GM23338 (cell line): ENCODE measurements around the gene CCDC146. TPM values are rescaled to one million over a fixed set of nuclear protein-coding genes. Genes with fewer than 3 reads are reported as not detected.
A peak's percentile ranks its signal among the peaks of the same experiment; 100 is the strongest.
"Not testable (repeated sequence)": the region's sequence is repeated elsewhere in the genome, so short reads cannot be mapped to it uniquely, and the experiment has no call there.

Experiments used
- ATAC-seq: fragments of 200-7000 bp; cut with Tn5 transposase; 3 replicates; pipeline ENCODE4 v1.9.1; 2020
- DNase-seq: peaks from one replicate; pipeline ENCODE4 v3.0.0-alpha.2; 2015; ENCODE audit warnings: low spot score
- H2AFZ ChIP-seq: fragments of 200-600 bp; sonication (generic); 2 replicates; pipeline ENCODE4 v1.8.0; 2016; ENCODE audit warnings: antibody characterized with exemption, mild to moderate bottlenecking, moderate library complexity
- H3F3A ChIP-seq: fragments of 200-600 bp; sonication (generic); replicated peaks from 2 replicates; pipeline ENCODE4 v1.8.0; 2017; ENCODE audit warnings: antibody characterized with exemption, mixed run types, low read depth
- H3K27ac ChIP-seq: fragments of 200-600 bp; sonication (generic); 2 replicates; pipeline ENCODE4 v1.6.1; 2016; ENCODE audit warnings: low read depth
- H3K27me3 ChIP-seq: fragments of 200-600 bp; sonication (generic); 2 replicates; pipeline ENCODE4 v1.8.0; 2016; ENCODE audit warnings: mild to moderate bottlenecking, mixed run types, moderate library complexity; ENCODE audit not compliant: insufficient read depth
- H3K36me3 ChIP-seq: fragments of 200-600 bp; sonication (generic); 2 replicates; pipeline ENCODE4 v1.8.0; 2016; ENCODE audit warnings: mild to moderate bottlenecking; ENCODE audit not compliant: insufficient read depth
- H3K4me1 ChIP-seq: fragments of 200-600 bp; sonication (generic); 2 replicates; pipeline ENCODE4 v1.8.0; 2016; ENCODE audit warnings: mild to moderate bottlenecking, moderate library complexity; ENCODE audit not compliant: insufficient read depth
- H3K4me2 ChIP-seq: fragments of 200-600 bp; sonication (generic); 2 replicates; pipeline ENCODE4 v1.7.1; 2017; ENCODE audit warnings: mixed run types
- H3K4me3 ChIP-seq: fragments of 200-600 bp; sonication (generic); 2 replicates; pipeline ENCODE4 v1.6.1; 2016; ENCODE audit warnings: mixed run types
- H3K79me2 ChIP-seq: fragments of 200-600 bp; sonication (generic); replicated peaks from 2 replicates; pipeline ENCODE4 v1.8.0; 2017; ENCODE audit warnings: mild to moderate bottlenecking; ENCODE audit not compliant: insufficient read depth
- H3K9me2 ChIP-seq: fragments of 200-600 bp; sonication (generic); 2 replicates; pipeline ENCODE4 v1.8.0; 2017; ENCODE audit not compliant: insufficient read depth
- H4K20me1 ChIP-seq: fragments of 200-600 bp; sonication (generic); replicated peaks from 2 replicates; pipeline ENCODE4 v1.8.0; 2017; ENCODE audit warnings: mild to moderate bottlenecking; ENCODE audit not compliant: insufficient read depth
- H3K27ac Mint-ChIP-seq: 2 replicates; pipeline ENCODE4 v1.8.0; 2020; ENCODE audit warnings: inconsistent platforms, mild to moderate bottlenecking, moderate library complexity, mixed read lengths
- H3K27me3 Mint-ChIP-seq: 3 replicates; pipeline ENCODE4 v1.8.0; 2022; ENCODE audit warnings: low read depth, mild to moderate bottlenecking, moderate library complexity, mixed read lengths, inconsistent platforms; ENCODE audit not compliant: insufficient read depth, poor library complexity
- H3K36me3 Mint-ChIP-seq: 3 replicates; pipeline ENCODE4 v1.8.0; 2021; ENCODE audit warnings: low read depth, mild to moderate bottlenecking, inconsistent platforms, moderate library complexity, mixed read lengths
- H3K4me1 Mint-ChIP-seq: 3 replicates; pipeline ENCODE4 v1.8.0; 2020; ENCODE audit warnings: mild to moderate bottlenecking, inconsistent platforms, mixed read lengths
- H3K4me3 Mint-ChIP-seq: 3 replicates; pipeline ENCODE4 v1.8.0; 2021; ENCODE audit warnings: moderate library complexity, mild to moderate bottlenecking, inconsistent platforms, mixed read lengths
- H3K9me3 Mint-ChIP-seq: 3 replicates; pipeline ENCODE4 v1.8.0; 2020; ENCODE audit warnings: moderate library complexity, mild to moderate bottlenecking, inconsistent platforms, mixed read lengths
- EZH2 ChIP-seq: fragments of 200-600 bp; sonication (generic); IDR thresholded peaks from one replicate; pipeline ENCODE4 v1.8.0; 2017; ENCODE audit warnings: antibody characterized with exemption, mild to moderate bottlenecking, low read depth; ENCODE audit not compliant: unreplicated experiment
- EZH2phosphoT487 ChIP-seq: fragments of 200-600 bp; sonication (generic); IDR thresholded peaks from one replicate; pipeline ENCODE4 v1.8.1; 2018; ENCODE audit warnings: antibody characterized with exemption; ENCODE audit not compliant: unreplicated experiment
- POLR2AphosphoS5 ChIP-seq: IDR thresholded peaks from 2 replicates; pipeline ENCODE4 v1.6.1; 2016; ENCODE audit warnings: antibody characterized with exemption, low read depth
- STAT1 ChIP-seq: IDR thresholded peaks from one replicate; pipeline ENCODE4 v1.6.1; 2016; ENCODE audit warnings: antibody characterized with exemption; ENCODE audit not compliant: unreplicated experiment
- ZNF331 ChIP-seq: fragments of 250-450 bp; sonication (Bioruptor Pico); IDR thresholded peaks from 2 replicates; pipeline ENCODE4 v1.5.0; 2020; ENCODE audit warnings: low read depth, mild to moderate bottlenecking, moderate library complexity
- polyA plus RNA-seq: library from polyadenylated mRNA; unstranded; fragments of >200 nt; fragmentation: Nextera tagmentation; extraction: Ambion mirVana; gene quantifications from 2 replicates; pipeline ENCODE4 v1.2.1, GENCODE V29; 2016
- total RNA-seq: library from RNA; depleted of rRNA; stranded (reverse); fragments of >200 nt; shearing (Covaris generic); gene quantifications from 2 replicates; pipeline ENCODE4 v1.2.3, GENCODE V29; 2014
- TF ChIP-seq, protein P1 (sequence below), 2 experiments: fragments of 200-600 bp in 1 of 2; sonication (generic) in 1 of 2; conservative IDR thresholded peaks; 2 replicates each; pipeline versions ENCODE4 v1.5.1 to v1.6.1; 2016 to 2017; ENCODE audit warnings: antibody characterized with exemption in 2 of 2, low read depth in 2 of 2, mild to moderate bottlenecking in 2 of 2, moderate library complexity in 1 of 2

CCDC146 gene
- total and polyA plus RNA-seq, 2 experiments from 2014 or later, result 0.35 to 0.74 TPM

DNA sequence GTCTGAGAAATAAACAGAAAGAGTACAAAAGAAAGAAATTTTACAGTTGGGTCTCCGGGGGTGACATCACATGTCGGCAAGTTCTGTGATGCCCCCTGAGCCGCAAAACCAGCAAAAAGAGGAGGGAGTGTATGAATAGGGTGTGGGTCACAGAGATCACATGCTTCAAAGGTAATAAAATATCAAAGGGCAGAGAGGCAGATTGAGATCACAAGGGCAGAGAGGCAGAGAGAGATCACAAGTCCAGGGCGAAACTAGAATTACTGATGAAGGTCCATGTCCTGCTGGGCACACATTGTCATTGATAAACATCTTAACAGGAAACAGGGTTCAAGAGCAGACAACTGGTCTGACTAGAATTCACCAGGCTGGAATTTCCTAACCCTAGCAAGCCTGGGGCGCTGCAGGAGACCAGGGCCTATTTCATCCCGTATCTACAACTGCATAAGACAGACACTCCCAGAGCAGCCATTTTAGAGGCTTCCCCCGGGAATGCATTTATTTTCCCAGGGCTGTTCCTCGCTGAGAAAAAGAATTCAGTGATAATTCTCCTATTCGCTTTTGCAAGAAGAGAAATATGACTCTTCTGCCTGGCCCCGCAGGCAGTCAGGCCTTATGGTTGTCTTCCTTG, 97.4 kb downstream of the CCDC146 start:
- peaks cover 15% of the 10 kb centered on the region for H3K36me3 Mint-ChIP-seq
- not testable (repeated sequence) for H3K4me1 Mint-ChIP-seq, ATAC-seq

DNA sequence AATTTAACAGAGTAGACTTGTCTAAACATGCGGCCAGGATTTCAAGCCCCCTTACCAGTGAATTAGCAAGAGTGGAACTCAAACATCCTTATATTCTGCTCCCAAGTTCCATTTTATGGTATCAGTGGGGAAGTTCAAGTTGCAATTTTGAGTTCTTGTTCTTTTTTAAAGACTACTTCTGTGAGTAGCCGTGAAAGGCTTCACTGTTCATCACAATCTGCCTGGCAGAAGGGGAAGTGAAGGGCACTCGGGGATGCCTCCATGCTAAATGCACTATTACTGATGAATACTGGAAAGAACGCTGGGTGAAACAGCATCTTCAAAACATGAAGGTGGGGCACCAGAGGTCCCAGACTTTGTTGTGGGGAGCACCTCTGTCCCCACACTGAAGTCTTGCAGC, 99.7 kb downstream of the CCDC146 start:
- Histone ChIP-seq H3K36me3 (no peaks in the 10 kb centered on the region; the same call in 1 of the 2 replicates), H3K79me2 (no peaks in the 10 kb centered on the region), H3K4me2 (no peak overlapping the region), H3K9me2 (peaks cover 5% of the 10 kb centered on the region), H2AFZ (no peak overlapping the region), H3K27me3 (no peaks in the 10 kb centered on the region), H4K20me1 (no peaks in the 10 kb centered on the region), H3K4me1 (0 out of 2 replicates have a peak, but pooled peaks cover 3% of the 10 kb centered on the region), H3K4me3 (no peak overlapping the region), H3F3A (no peaks in the 10 kb centered on the region), H3K27ac (no peak overlapping the region)
- TF ChIP-seq, protein P1, sequence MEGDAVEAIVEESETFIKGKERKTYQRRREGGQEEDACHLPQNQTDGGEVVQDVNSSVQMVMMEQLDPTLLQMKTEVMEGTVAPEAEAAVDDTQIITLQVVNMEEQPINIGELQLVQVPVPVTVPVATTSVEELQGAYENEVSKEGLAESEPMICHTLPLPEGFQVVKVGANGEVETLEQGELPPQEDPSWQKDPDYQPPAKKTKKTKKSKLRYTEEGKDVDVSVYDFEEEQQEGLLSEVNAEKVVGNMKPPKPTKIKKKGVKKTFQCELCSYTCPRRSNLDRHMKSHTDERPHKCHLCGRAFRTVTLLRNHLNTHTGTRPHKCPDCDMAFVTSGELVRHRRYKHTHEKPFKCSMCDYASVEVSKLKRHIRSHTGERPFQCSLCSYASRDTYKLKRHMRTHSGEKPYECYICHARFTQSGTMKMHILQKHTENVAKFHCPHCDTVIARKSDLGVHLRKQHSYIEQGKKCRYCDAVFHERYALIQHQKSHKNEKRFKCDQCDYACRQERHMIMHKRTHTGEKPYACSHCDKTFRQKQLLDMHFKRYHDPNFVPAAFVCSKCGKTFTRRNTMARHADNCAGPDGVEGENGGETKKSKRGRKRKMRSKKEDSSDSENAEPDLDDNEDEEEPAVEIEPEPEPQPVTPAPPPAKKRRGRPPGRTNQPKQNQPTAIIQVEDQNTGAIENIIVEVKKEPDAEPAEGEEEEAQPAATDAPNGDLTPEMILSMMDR (conservative IDR thresholded peaks at IDR 0.05; ENCODE audit: low read depth in 2 of 2), result no peak
- TF ChIP-seq ZNF331 (CRISPR knock-in tag), result no peak
- Mint-ChIP-seq H3K9me3 (peaks cover 17% of the 10 kb centered on the region), H3K4me1 (no peaks in the 10 kb centered on the region; the same call in 2 of the 3 replicates), H3K27ac (no peak overlapping the region), H3K4me3 (no peak overlapping the region), H3K36me3 (peaks cover 15% of the 10 kb centered on the region), H3K27me3 (peaks cover 3% of the 10 kb centered on the region)
- DNase-seq (no peak), ATAC-seq (no peak)

More for the DNA sequence above, 97.4 kb downstream of the CCDC146 start:
- not testable (repeated sequence) for H4K20me1 ChIP-seq, H3K4me2 ChIP-seq, H3K27ac Mint-ChIP-seq, H3K36me3 ChIP-seq, H3K4me3 ChIP-seq, H3K4me1 ChIP-seq, H3K27ac ChIP-seq, H3K4me3 Mint-ChIP-seq, H3F3A ChIP-seq, H3K79me2 ChIP-seq, H3K27me3 Mint-ChIP-seq, H3K27me3 ChIP-seq, H3K9me2 ChIP-seq, H2AFZ ChIP-seq
- DNase-seq, result peak; percentile 18
- peaks cover 17% of the 10 kb centered on the region for H3K9me3 Mint-ChIP-seq

DNA sequence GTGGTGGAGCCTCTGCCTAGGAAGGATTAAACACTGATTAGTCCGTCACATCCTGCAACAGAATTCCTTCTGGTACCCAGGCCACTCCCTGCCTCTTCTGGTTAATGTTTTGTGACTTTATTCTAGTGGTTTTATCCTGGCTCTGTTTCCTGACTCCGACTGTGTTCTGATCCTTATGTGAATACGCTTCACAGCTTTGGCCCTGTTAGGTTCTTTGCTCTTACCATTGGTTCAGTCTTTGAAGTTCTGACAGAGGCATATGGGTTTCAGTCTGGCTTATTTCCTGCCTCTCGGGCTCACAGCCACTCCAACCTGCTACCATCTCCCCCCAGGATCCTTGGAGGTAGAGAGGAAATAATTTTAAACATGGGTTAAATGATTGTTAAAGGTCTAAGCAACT, 100.4 kb downstream of the CCDC146 start:
- Mint-ChIP-seq H3K36me3 (peaks cover 15% of the 10 kb centered on the region), H3K27me3 (peaks cover 3% of the 10 kb centered on the region), H3K27ac (no peak overlapping the region), H3K4me3 (no peak overlapping the region), H3K4me1 (no peaks in the 10 kb centered on the region; the same call in 2 of the 3 replicates), H3K9me3 (peaks cover 17% of the 10 kb centered on the region)
- Histone ChIP-seq H3K79me2 (no peaks in the 10 kb centered on the region), H3K36me3 (no peaks in the 10 kb centered on the region; the same call in 1 of the 2 replicates), H3K27ac (no peak overlapping the region), H3K27me3 (no peaks in the 10 kb centered on the region), H3K9me2 (peaks cover 5% of the 10 kb centered on the region; the same call in 1 of the 2 replicates), H3K4me3 (no peak overlapping the region), H3K4me2 (no peak overlapping the region), H3F3A (no peaks in the 10 kb centered on the region), H3K4me1 (0 out of 2 replicates have a peak, but pooled peaks cover 3% of the 10 kb centered on the region), H2AFZ (no peak overlapping the region), H4K20me1 (no peaks in the 10 kb centered on the region)
- no peak for DNase-seq
- no peak for TF ChIP-seq EZH2phosphoT487
- no peak for TF ChIP-seq EZH2
- TF ChIP-seq ZNF331 (CRISPR knock-in tag), result no peak
- no peak for TF ChIP-seq STAT1
- TF ChIP-seq POLR2AphosphoS5, result no peak
- no peak for ATAC-seq
